ENCODE results near the gene SOCS6. TPM values are rescaled to one million over a fixed set of nuclear protein-coding genes. Genes with fewer than 3 reads are reported as not detected.

SOCS6 gene
- total RNA-seq, 1 experiment from 2014 or later = 53.4 TPM

- CTCF ChIA-PET = no interaction called here
- Histone ChIP-seq H3K4me2 (ENCODE audit: low read length) (no peak overlapping the region), H3K4me1 (ENCODE audit: control insufficient read depth in 1 of 2, insufficient read depth in 2 of 2, low read length in 2 of 2) (peaks cover 0 to 9% of the 10 kb centered on the region in 2 experiments; a peak in 2 of 4 replicates), H3K4me3 (replicated peaks in 1 of 2; ENCODE audit: low read depth in 1 of 2, low read length in 2 of 2) (no peak overlapping the region), H3K27me3 (ENCODE audit: insufficient read depth, low read length) (no peaks in the 10 kb centered on the region), H3K9ac (ENCODE audit: low read length) (no peak overlapping the region), H3K79me2 (ENCODE audit: insufficient read depth, low read length) (no peaks in the 10 kb centered on the region), H3K9me3 (ENCODE audit: control insufficient read depth in 1 of 2, insufficient read depth in 1 of 2, low read depth in 1 of 2, low read length in 2 of 2) (peaks cover 5 to 16% of the 10 kb centered on the region in 2 experiments; a peak in 2 of 4 replicates), H3K36me3 (ENCODE audit: control insufficient read depth in 1 of 2, insufficient read depth in 2 of 2, low read length in 2 of 2) (peaks cover 3 to 48% of the 10 kb centered on the region in 2 experiments; a peak in 2 of 4 replicates), H3K9me2 (ENCODE audit: insufficient read depth) (no peaks in the 10 kb centered on the region), H3K27ac (ENCODE audit: low read depth, low read length) (no peak overlapping the region), H2AFZ (ENCODE audit: low read depth, low read length, poor library complexity, severe bottlenecking) (no peak overlapping the region), H4K20me1 (ENCODE audit: insufficient read depth) (no peaks in the 10 kb centered on the region)
- DNase-seq (ENCODE audit: low read depth, low spot score) (no peak), ATAC-seq (no peak)
- RAD21 ChIA-PET (ENCODE audit: low non-redundant PET in 1 of 2, low total read pairs in 2 of 2, uncharacterized antibody in 2 of 2, unreplicated experiment in 2 of 2) = no interaction called here
- intact Hi-C loops (cut with micrococcal nuclease) = no loop called here
- POLR2A ChIA-PET = interaction anchor here (1.4 kb wide), 1 partner anchor 8 kb away, joined by 3 read pairs; no protein-coding TSS in a partner anchor
- TF ChIP-seq, protein P1, sequence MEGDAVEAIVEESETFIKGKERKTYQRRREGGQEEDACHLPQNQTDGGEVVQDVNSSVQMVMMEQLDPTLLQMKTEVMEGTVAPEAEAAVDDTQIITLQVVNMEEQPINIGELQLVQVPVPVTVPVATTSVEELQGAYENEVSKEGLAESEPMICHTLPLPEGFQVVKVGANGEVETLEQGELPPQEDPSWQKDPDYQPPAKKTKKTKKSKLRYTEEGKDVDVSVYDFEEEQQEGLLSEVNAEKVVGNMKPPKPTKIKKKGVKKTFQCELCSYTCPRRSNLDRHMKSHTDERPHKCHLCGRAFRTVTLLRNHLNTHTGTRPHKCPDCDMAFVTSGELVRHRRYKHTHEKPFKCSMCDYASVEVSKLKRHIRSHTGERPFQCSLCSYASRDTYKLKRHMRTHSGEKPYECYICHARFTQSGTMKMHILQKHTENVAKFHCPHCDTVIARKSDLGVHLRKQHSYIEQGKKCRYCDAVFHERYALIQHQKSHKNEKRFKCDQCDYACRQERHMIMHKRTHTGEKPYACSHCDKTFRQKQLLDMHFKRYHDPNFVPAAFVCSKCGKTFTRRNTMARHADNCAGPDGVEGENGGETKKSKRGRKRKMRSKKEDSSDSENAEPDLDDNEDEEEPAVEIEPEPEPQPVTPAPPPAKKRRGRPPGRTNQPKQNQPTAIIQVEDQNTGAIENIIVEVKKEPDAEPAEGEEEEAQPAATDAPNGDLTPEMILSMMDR (IDR thresholded peaks at IDR 0.05 in 2 of 3, conservative IDR thresholded peaks at IDR 0.05 in 1 of 3; ENCODE audit: borderline replicate concordance in 1 of 3, insufficient read depth in 1 of 3, low read depth in 2 of 3, low read length in 2 of 3) = no peak
- TF ChIP-seq SP1 (IDR thresholded peaks at IDR 0.05; ENCODE audit: low read depth) = no peak
- no TSS peak for BruUV-seq (replicated peaks)
Observed at GRCh38 chr18:70349316-70349715, 60.5 kb downstream of the SOCS6 start.

DNA sequence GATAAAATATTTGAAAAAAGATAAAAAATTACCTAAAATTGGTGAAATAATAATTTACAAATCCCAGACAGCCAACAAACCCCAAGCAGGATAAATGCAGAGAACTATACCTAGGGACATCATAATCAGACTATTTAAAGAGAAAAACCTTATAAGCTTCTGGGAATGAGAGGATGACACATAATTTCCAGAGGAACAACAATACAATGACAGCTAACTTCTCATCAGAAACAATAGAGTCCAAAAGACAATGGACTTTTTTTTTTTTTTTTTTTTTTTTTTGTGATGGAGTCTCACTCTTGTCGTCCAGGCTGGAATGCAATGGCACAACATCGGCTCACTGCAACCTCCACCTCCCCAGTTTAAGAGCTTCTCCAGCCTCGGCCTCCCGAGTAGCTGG is 65.2 kb downstream of the SOCS6 start:
- Histone ChIP-seq H3K4me3 (replicated peaks in 1 of 2; ENCODE audit: low read depth in 1 of 2, low read length in 2 of 2) (no peak overlapping the region), H3K4me2 (ENCODE audit: low read length) (no peak overlapping the region), H4K20me1 (ENCODE audit: insufficient read depth) (no peaks in the 10 kb centered on the region), H2AFZ (ENCODE audit: low read depth, low read length, poor library complexity, severe bottlenecking) (no peak overlapping the region), H3K9me3 (ENCODE audit: control insufficient read depth in 1 of 2, insufficient read depth in 1 of 2, low read depth in 1 of 2, low read length in 2 of 2) (peaks cover 5 to 26% of the 10 kb centered on the region in 2 experiments; a peak in 2 of 4 replicates), H3K36me3 (ENCODE audit: control insufficient read depth in 1 of 2, insufficient read depth in 2 of 2, low read length in 2 of 2) (peaks cover 3 to 63% of the 10 kb centered on the region in 2 experiments; a peak in 2 of 4 replicates), H3K27ac (ENCODE audit: low read depth, low read length) (no peak overlapping the region), H3K27me3 (ENCODE audit: insufficient read depth, low read length) (no peaks in the 10 kb centered on the region), H3K79me2 (ENCODE audit: insufficient read depth, low read length) (no peaks in the 10 kb centered on the region), H3K4me1 (ENCODE audit: control insufficient read depth in 1 of 2, insufficient read depth in 2 of 2, low read length in 2 of 2) (peaks cover 28 to 36% of the 10 kb centered on the region in 2 experiments), H3K9ac (ENCODE audit: low read length) (no peak overlapping the region), H3K9me2 (ENCODE audit: insufficient read depth) (no peaks in the 10 kb centered on the region)
- ATAC-seq (no peak), DNase-seq (ENCODE audit: low read depth, low spot score) (no peak)
- TF ChIP-seq SRF (IDR thresholded peaks at IDR 0.05; ENCODE audit: low read depth) (no peak), TCF7L2 (IDR thresholded peaks at IDR 0.05; ENCODE audit: borderline replicate concordance, extremely low read depth, insufficient read depth, insufficient read length) (no peak), POLR2AphosphoS5 (IDR thresholded peaks at IDR 0.05; ENCODE audit: low read depth, low read length) (no peak), ELF1 (IDR thresholded peaks at IDR 0.05; ENCODE audit: borderline replicate concordance, low read depth) (no peak)
- ChIA-PET CTCF (no interaction called here), POLR2A (no interaction called here), RAD21 (ENCODE audit: low non-redundant PET in 1 of 2, low total read pairs in 2 of 2, uncharacterized antibody in 2 of 2, unreplicated experiment in 2 of 2) (no interaction called here)
- intact Hi-C loops (cut with micrococcal nuclease) = no loop called here
- no TSS peak for BruUV-seq (replicated peaks)

Data from HCT116 (cell line).